ENCODE measurements around the gene C20orf204.

C20orf204 gene

GRCh38 chr20:64068386-64069208 lies 32.6 kb downstream of the C20orf204 start:
- Histone ChIP-seq H3K27me3 (replicated peaks; ENCODE audit: insufficient read depth, low read length) (no peaks in the 10 kb centered on the region), H3K79me2 (ENCODE audit: low read length) (no peaks in the 10 kb centered on the region), H3K4me3 (ENCODE audit: low read length) (no peak overlapping the region), H3K9ac (ENCODE audit: low read length) (no peak overlapping the region), H3K9me3 (replicated peaks; ENCODE audit: insufficient read depth, low read length) (no peaks in the 10 kb centered on the region), H3K9me2 (replicated peaks; ENCODE audit: insufficient read depth, low read length) (no peaks in the 10 kb centered on the region), H3K27ac (ENCODE audit: low read length) (no peak overlapping the region), H3K4me2 (ENCODE audit: low read depth, low read length) (no peak overlapping the region), H2AFZ (ENCODE audit: low read length) (no peak overlapping the region), H3F3A (ENCODE audit: insufficient read depth, low read length) (peaks cover 11% of the 10 kb centered on the region), H3K4me1 (ENCODE audit: low read length) (peaks cover 32% of the 10 kb centered on the region), H3K36me3 (replicated peaks; ENCODE audit: insufficient read depth, low read length) (no peaks in the 10 kb centered on the region), H4K20me1 (ENCODE audit: insufficient read depth, low read length) (no peaks in the 10 kb centered on the region)
- TF ChIP-seq, protein P1, sequence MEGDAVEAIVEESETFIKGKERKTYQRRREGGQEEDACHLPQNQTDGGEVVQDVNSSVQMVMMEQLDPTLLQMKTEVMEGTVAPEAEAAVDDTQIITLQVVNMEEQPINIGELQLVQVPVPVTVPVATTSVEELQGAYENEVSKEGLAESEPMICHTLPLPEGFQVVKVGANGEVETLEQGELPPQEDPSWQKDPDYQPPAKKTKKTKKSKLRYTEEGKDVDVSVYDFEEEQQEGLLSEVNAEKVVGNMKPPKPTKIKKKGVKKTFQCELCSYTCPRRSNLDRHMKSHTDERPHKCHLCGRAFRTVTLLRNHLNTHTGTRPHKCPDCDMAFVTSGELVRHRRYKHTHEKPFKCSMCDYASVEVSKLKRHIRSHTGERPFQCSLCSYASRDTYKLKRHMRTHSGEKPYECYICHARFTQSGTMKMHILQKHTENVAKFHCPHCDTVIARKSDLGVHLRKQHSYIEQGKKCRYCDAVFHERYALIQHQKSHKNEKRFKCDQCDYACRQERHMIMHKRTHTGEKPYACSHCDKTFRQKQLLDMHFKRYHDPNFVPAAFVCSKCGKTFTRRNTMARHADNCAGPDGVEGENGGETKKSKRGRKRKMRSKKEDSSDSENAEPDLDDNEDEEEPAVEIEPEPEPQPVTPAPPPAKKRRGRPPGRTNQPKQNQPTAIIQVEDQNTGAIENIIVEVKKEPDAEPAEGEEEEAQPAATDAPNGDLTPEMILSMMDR (IDR thresholded peaks at IDR 0.05; ENCODE audit: low read length) = no peak
- TF ChIP-seq EZH2 (optimal IDR thresholded peaks at IDR 0.05; ENCODE audit: low read depth, low read length) = no peak
- no peak for TF ChIP-seq EZH2phosphoT487 (IDR thresholded peaks at IDR 0.05; ENCODE audit: low read length)
- DNase-seq = no peak

DNA sequence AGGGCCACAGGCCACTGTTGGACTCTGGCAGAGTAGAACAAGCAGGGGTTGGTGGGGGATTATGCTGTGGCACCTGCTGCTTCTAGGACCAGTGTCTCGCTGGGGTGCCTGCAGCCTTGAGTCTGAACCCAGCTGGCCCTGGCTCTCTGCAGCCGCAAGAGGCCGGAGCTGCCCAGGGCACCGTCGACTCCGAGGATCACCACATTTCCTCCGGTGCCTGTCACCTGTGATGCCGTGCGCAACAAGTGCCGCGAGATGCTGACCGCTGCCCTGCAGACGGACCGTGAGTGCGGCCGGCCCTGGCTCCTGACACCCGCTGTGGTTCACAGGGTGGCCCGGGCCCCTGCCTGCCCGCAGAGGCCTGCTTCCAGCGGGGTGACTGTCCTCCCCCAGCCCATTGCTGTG lies 33.2 kb downstream of the C20orf204 start:
- no peak overlapping the region for H3K27ac ChIP-seq (ENCODE audit: low read length)
- peaks cover 11% of the 10 kb centered on the region for H3F3A ChIP-seq (ENCODE audit: insufficient read depth, low read length)
- H3K79me2 ChIP-seq (ENCODE audit: low read length) = no peaks in the 10 kb centered on the region
- no peak overlapping the region for H3K4me2 ChIP-seq (ENCODE audit: low read depth, low read length)
- no peaks in the 10 kb centered on the region for H3K9me2 ChIP-seq (replicated peaks; ENCODE audit: insufficient read depth, low read length)
- H3K9me3 ChIP-seq (replicated peaks; ENCODE audit: insufficient read depth, low read length) = no peaks in the 10 kb centered on the region
- peaks cover 27% of the 10 kb centered on the region for H3K4me1 ChIP-seq (ENCODE audit: low read length)
- H2AFZ ChIP-seq (ENCODE audit: low read length) = no peak overlapping the region
- no peaks in the 10 kb centered on the region for H4K20me1 ChIP-seq (ENCODE audit: insufficient read depth, low read length)
- no peak overlapping the region for H3K9ac ChIP-seq (ENCODE audit: low read length)
- H3K27me3 ChIP-seq (replicated peaks; ENCODE audit: insufficient read depth, low read length) = no peaks in the 10 kb centered on the region
- H3K4me3 ChIP-seq (ENCODE audit: low read length) = no peak overlapping the region
- TF ChIP-seq EZH2phosphoT487 (IDR thresholded peaks at IDR 0.05; ENCODE audit: low read length) (no peak), EZH2 (optimal IDR thresholded peaks at IDR 0.05; ENCODE audit: low read depth, low read length) (no peak)
- TF ChIP-seq, protein P1 (IDR thresholded peaks at IDR 0.05; ENCODE audit: low read length) = no peak
- no peaks in the 10 kb centered on the region for H3K36me3 ChIP-seq (replicated peaks; ENCODE audit: insufficient read depth, low read length)
- no peak for DNase-seq

DNA sequence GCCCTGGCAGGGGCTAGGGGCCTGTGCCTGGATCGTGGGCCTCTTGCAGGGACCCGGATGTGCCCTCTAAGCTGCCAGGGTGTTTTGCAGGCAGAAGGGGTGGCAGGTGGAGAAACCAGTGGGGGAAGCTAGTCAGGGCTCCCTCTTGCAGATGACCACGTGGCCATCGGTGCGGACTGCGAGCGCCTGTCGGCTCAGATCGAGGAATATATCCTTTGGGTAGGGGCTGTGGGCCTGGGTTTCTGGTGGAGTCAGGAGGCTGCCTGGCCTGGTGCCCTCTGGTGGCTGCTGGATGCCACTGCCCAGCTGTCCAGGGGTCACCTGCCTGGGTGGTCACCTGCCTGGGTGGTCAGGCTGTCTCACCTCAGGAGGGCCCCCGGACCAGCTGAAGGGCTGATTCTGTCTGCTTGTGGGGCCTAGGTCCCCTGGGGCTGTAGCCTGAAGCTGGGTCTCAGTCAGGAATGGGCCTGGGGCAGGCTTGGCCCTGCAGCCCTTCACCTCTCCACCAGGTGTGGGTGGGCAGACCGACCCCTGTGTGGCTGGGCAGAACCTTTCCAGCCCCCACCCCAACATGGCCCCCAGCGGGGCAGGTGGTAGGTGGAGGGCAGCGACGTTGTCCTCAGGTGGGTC lies 33.7 kb downstream of the C20orf204 start:
- Histone ChIP-seq H3F3A (ENCODE audit: insufficient read depth, low read length) (peaks cover 11% of the 10 kb centered on the region), H3K27ac (ENCODE audit: low read length) (no peak overlapping the region)

More for the DNA sequence above, 33.7 kb downstream of the C20orf204 start:
- Histone ChIP-seq H3K79me2 (ENCODE audit: low read length) (no peaks in the 10 kb centered on the region), H3K9me3 (replicated peaks; ENCODE audit: insufficient read depth, low read length) (no peaks in the 10 kb centered on the region), H3K4me2 (ENCODE audit: low read depth, low read length) (no peak overlapping the region), H3K9ac (ENCODE audit: low read length) (no peak overlapping the region), H3K4me1 (ENCODE audit: low read length) (peaks cover 22% of the 10 kb centered on the region), H3K36me3 (replicated peaks; ENCODE audit: insufficient read depth, low read length) (no peaks in the 10 kb centered on the region), H2AFZ (ENCODE audit: low read length) (no peak overlapping the region), H3K4me3 (ENCODE audit: low read length) (no peak overlapping the region), H3K9me2 (replicated peaks; ENCODE audit: insufficient read depth, low read length) (no peaks in the 10 kb centered on the region), H3K27me3 (replicated peaks; ENCODE audit: insufficient read depth, low read length) (no peaks in the 10 kb centered on the region), H4K20me1 (ENCODE audit: insufficient read depth, low read length) (no peaks in the 10 kb centered on the region)
- peak; percentile 31 for DNase-seq
- TF ChIP-seq EZH2phosphoT487 (IDR thresholded peaks at IDR 0.05; ENCODE audit: low read length) = no peak
- TF ChIP-seq, protein P1 (IDR thresholded peaks at IDR 0.05; ENCODE audit: low read length) = peak; percentile 77

Data from MM.1S (cell line).